ENCODE results near the gene CDC6. TPM values are rescaled to one million over a fixed set of nuclear protein-coding genes. Genes with fewer than 3 reads are reported as not detected.
"Not testable (repeated sequence)": the region's sequence is repeated elsewhere in the genome, so short reads cannot be mapped to it uniquely, and the experiment has no call there.

Gene CDC6
- total and polyA plus RNA-seq, 3 donors from 2014 or later, result 12.4 to 22.8 (median 14.7) TPM

DNA sequence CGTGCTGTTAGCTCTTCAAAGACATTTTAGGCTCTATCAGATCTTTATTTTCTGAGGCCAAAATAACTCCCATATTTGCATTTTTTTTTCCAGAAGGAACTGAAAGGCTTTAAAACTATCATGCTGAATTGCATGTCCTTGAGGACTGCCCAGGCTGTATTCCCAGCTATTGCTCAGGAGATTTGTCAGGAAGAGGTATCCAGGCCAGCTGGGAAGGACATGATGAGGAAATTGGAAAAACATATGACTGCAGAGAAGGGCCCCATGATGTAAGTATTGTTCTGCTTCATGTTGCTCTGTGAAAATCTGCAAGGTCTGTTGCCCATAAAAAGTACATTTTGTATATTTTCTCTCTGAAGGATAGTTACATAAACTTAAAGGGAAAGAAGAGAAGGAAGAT, 5.7 kb downstream of the CDC6 start:
- intact Hi-C loops (cut with DNase I; ENCODE audit: low total_unique reads), result no loop called here
- no peak for TF ChIP-seq POLR2A (IDR thresholded peaks at IDR 0.05)
- TF ChIP-seq, protein P1, sequence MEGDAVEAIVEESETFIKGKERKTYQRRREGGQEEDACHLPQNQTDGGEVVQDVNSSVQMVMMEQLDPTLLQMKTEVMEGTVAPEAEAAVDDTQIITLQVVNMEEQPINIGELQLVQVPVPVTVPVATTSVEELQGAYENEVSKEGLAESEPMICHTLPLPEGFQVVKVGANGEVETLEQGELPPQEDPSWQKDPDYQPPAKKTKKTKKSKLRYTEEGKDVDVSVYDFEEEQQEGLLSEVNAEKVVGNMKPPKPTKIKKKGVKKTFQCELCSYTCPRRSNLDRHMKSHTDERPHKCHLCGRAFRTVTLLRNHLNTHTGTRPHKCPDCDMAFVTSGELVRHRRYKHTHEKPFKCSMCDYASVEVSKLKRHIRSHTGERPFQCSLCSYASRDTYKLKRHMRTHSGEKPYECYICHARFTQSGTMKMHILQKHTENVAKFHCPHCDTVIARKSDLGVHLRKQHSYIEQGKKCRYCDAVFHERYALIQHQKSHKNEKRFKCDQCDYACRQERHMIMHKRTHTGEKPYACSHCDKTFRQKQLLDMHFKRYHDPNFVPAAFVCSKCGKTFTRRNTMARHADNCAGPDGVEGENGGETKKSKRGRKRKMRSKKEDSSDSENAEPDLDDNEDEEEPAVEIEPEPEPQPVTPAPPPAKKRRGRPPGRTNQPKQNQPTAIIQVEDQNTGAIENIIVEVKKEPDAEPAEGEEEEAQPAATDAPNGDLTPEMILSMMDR (IDR thresholded peaks at IDR 0.05), result no peak
- H3K4me3 ChIP-seq, result no peak overlapping the region
- H3K36me3 ChIP-seq (ENCODE audit: low read depth, missing control alignments), result no peaks in the 10 kb centered on the region
- H3K27ac ChIP-seq, result peak overlapping the region; percentile 60 to 79
- 28 to 46% methylated on average over 1 of the region's 1 CpG for WGBS, 2 donors
- H3K4me1 ChIP-seq, result peaks cover 7% of the 10 kb centered on the region
- H3K27me3 ChIP-seq, result no peaks in the 10 kb centered on the region
- H3K9me3 ChIP-seq, result no peaks in the 10 kb centered on the region
- peak; percentile 71 for DNase-seq

DNA sequence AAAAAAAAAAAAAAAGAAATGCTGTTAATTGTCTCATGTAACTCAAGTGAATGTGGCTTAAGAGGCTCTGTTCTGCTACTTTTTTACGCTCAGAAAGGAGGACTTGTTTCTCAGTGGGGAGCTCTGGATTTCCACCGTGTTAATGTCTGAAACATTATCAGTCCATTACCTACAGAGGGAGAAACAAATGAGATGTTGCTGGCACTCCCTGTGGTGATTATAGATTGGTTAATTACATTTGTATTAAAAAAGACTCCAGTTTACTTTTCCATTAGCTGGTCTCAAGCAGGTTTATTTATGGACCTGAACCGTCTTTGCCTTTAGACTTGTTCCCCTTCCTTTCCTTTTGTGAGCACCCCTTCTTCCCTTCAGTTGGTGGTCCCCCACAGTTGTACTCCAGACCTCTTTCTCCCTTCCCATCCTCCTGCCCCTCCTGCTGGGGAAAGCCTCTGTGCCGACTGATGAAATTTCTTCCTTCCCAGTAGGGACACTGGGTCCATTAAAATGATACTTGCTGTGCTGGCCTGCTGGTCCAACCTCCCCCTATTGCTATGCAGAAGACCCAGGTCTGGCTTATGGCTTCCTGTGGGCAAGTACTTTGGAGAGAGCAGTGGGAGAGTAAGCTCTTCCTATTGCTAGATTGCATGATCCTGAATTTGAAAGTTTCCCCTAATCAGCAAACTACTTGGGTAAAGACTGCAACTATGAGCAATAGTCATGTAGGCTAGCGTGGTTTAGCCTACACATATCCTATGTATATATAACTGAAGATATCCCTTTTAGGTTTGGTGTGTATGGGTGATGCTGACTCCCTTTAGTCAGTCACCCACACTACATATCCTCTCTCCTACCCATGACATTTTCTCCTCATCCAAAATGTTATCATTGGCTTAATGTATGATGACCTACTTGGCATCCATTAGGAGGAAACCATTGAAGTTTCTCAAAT, 8.1 kb downstream of the CDC6 start:
- TF ChIP-seq, protein P1 (IDR thresholded peaks at IDR 0.05), result no peak
- 77 to 82% methylated on average over 5 of the region's 5 CpGs for WGBS, 2 donors
- H3K4me3 ChIP-seq, result no peak overlapping the region
- no peak overlapping the region for H3K27ac ChIP-seq
- H3K4me1 ChIP-seq, result peaks cover 10% of the 10 kb centered on the region
- no peaks in the 10 kb centered on the region for H3K36me3 ChIP-seq (ENCODE audit: low read depth, missing control alignments)
- H3K27me3 ChIP-seq, result no peaks in the 10 kb centered on the region
- intact Hi-C loops (cut with DNase I; ENCODE audit: low total_unique reads), result no loop called here
- DNase-seq, result no peak
- H3K9me3 ChIP-seq, result no peaks in the 10 kb centered on the region

DNA sequence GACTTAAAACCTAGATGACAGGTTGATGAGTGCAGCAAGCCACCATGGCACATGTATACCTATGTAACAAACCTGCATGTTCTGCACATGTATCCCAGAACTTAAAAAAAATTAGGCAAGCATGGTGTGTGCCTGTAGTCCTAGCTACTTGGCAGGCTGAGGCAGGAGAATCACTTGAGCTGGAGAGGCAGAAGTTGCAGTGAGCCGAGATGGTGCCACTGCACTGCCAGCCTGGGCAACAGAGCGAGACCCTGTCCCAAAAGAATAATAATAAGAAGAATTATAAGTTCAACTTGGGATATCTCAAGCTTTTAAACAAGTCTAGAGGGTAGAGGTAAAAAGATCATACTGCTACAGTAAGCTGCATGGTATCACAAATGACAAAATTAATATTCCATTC, 9.8 kb downstream of the CDC6 start:
- Histone ChIP-seq H3K4me3 (no peak overlapping the region), H3K4me1 (peaks cover 10% of the 10 kb centered on the region), H3K9me3 (no peaks in the 10 kb centered on the region), H3K36me3 (ENCODE audit: low read depth, missing control alignments) (no peaks in the 10 kb centered on the region), H3K27me3 (no peaks in the 10 kb centered on the region), H3K27ac (peak overlapping the region in 1 of 2 donors; percentile 81)
- WGBS, 2 donors, result 65 to 70% methylated on average over 2 of the region's 2 CpGs
- no peak for DNase-seq
- intact Hi-C loops (cut with DNase I; ENCODE audit: low total_unique reads), result no loop called here
- TF ChIP-seq, protein P1 (IDR thresholded peaks at IDR 0.05), result no peak
- TF ChIP-seq POLR2A (IDR thresholded peaks at IDR 0.05), result no peak

- no peak overlapping the region for H3K4me3 ChIP-seq
- no peaks in the 10 kb centered on the region for H3K9me3 ChIP-seq
- no peak for DNase-seq
- intact Hi-C loops (cut with DNase I; ENCODE audit: low total_unique reads), result no loop called here
- TF ChIP-seq, protein P1 (IDR thresholded peaks at IDR 0.05), result no peak
- TF ChIP-seq POLR2A (IDR thresholded peaks at IDR 0.05), result no peak
- H3K36me3 ChIP-seq (ENCODE audit: low read depth, missing control alignments), result no peaks in the 10 kb centered on the region
- no peaks in the 10 kb centered on the region for H3K27me3 ChIP-seq
- H3K27ac ChIP-seq, result peak overlapping the region; percentile 36 to 81
- peaks cover 15% of the 10 kb centered on the region for H3K4me1 ChIP-seq
- WGBS, 2 donors, result 31 to 36% methylated on average over 3 of the region's 3 CpGs
Measured at GRCh38 chr17:40298726-40299125, 11.0 kb downstream of the CDC6 start.

- 54 to 70% methylated on average over 7 of the region's 7 CpGs for WGBS, 2 donors
- DNase-seq, result not testable (repeated sequence)
Measured at GRCh38 chr17:40299159-40299757, 11.6 kb downstream of the CDC6 start.

More at GRCh38 chr17:40299159-40299757, 11.6 kb downstream of the CDC6 start:
- H3K4me3 ChIP-seq; H3K9me3 ChIP-seq; intact Hi-C loops (cut with DNase I; ENCODE audit: low total_unique reads); H3K36me3 ChIP-seq (ENCODE audit: low read depth, missing control alignments); H3K27me3 ChIP-seq: not testable (repeated sequence)
- peak overlapping the region in 1 of 2 donors; percentile 81 for H3K27ac ChIP-seq
- peaks cover 20% of the 10 kb centered on the region for H3K4me1 ChIP-seq
